Psoas muscle (tissue), 8 donors: ENCODE results near the gene TIMP3. TPM values are rescaled to one million over a fixed set of nuclear protein-coding genes. Genes with fewer than 3 reads are reported as not detected.

Experiments used
- ATAC-seq, 4 donors: fragments of 200-7000 bp; cut with Tn5 transposase; one replicate each; pipeline ENCODE4 v1.9.1; 2020; ENCODE audit warnings: moderate library complexity in 3 of 4, mild to moderate bottlenecking in 2 of 4
- DNase-seq, 2 donors: peaks; one replicate each; pipeline ENCODE4 v3.0.0-alpha.2; 2020
- H3K27ac ChIP-seq: fragments of 200-600 bp; one replicate; pipeline ENCODE4 v1.8.0; 2022
- H3K27me3 ChIP-seq, 3 donors: fragments of 200-600 bp in 1 of 3; one replicate each; pipeline versions ENCODE4 v1.6.1 to v1.8.0; 2013 to 2022; ENCODE audit warnings: low read length in 2 of 3, mild to moderate bottlenecking in 2 of 3, moderate library complexity in 1 of 3; ENCODE audit not compliant: insufficient read depth in 3 of 3
- H3K36me3 ChIP-seq, 2 donors: fragments of 200-600 bp in 1 of 2; one replicate each; pipeline versions ENCODE4 v1.6.1 to v1.8.0; 2013 to 2022; ENCODE audit warnings: low read depth in 1 of 2, mild to moderate bottlenecking in 1 of 2, moderate library complexity in 1 of 2; ENCODE audit not compliant: insufficient read depth in 1 of 2
- H3K4me1 ChIP-seq: fragments of 200-600 bp; one replicate; pipeline ENCODE4 v1.8.0; 2022
- H3K4me3 ChIP-seq: fragments of 200-600 bp; one replicate; pipeline ENCODE4 v1.8.0; 2022; ENCODE audit warnings: mild to moderate bottlenecking
- H3K9me3 ChIP-seq: fragments of 200-600 bp; one replicate; pipeline ENCODE4 v1.8.0; 2022
- CTCF ChIP-seq: fragments of 200-600 bp; IDR thresholded peaks from one replicate; pipeline ENCODE4 v1.8.0; 2022; ENCODE audit warnings: antibody characterized with exemption
- WGBS, 3 donors: extraction: QIAGEN DNeasy Blood & Tissue Kit; methylation state at CpG; one replicate each; pipeline versions ENCODE4 v1.1.6 to v1.1.7; 2013; 5-methylcytosine and 5-hydroxymethylcytosine counted together
- intact Hi-C, 2 donors: fragments of 100-400 bp; cut with DNase I; formaldehyde crosslinking; loops; one replicate each; pipeline versions ENCODE4 v1.11.0 to v1.14.2; 2022
- polyA plus RNA-seq, 3 donors: library from polyadenylated mRNA; stranded (reverse); fragments of 200-250 nt; gene quantifications; one replicate each; pipeline ENCODE4 v1.2.3, GENCODE V29; 2013
- total RNA-seq, 4 donors: library from RNA; stranded (reverse); fragmentation: NEBNext Ultra II Directional in 2 of 4; extraction: Animal tissue kit (Norgen Biotek cat#: 25700) in 2 of 4; gene quantifications; one replicate each; pipeline versions ENCODE4 v1.2.1 to v1.2.4, GENCODE V29; 2021 to 2023
- donor health status: healthy with polysubstance abuse.
- donor health status: DM: no; HTN: no; CAD: no; lungs with moderate emphysema.
- donor health status: Bipolar disorder and iron deficiency.
- donor health status: healthy.
- donor health status: DM: yes; HTN: yes; CAD: no.
- donor health status: DM: no; HTN: no; CAD: no.
- donor health status: DM: no; HTN: no; CAD: no.
- donor health status: DM: yes; HTN: yes; CAD: no.

Gene TIMP3
- total and polyA plus RNA-seq, 7 donors, result 58.6 to 160 (median 70.7) TPM

DNA sequence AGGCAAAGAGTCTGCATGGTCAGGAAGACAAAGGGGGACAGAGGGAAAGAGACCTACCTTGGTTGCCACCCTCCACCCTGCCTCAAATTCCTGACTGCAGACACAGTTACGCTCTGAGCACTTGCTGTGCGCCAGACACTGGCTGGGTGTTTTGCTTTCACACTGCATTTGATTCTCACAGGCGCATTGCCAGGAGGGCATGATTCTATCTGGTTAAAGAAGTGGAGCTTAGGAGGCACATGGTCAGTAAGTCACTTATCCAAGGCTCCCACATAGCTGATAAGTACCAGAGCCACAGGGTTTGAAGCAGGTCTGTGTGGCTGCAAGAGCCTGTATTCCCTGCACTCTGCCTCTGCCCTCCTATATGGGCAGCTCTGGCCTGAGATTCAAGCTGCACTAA, 103.9 kb downstream of the TIMP3 start:
- Histone ChIP-seq H3K27me3 (no peaks in the 10 kb centered on the region), H3K36me3 (no peaks in the 10 kb centered on the region), H3K9me3 (no peaks in the 10 kb centered on the region), H3K4me1 (no peaks in the 10 kb centered on the region), H3K27ac (no peak overlapping the region), H3K4me3 (no peak overlapping the region)
- no peak for DNase-seq
- ATAC-seq, result no peak
- TF ChIP-seq CTCF, result no peak
- intact Hi-C loops, result no loop called here
- WGBS, 3 donors, result 47 to 63% (median 52%) methylated on average over 3 of the region's 3 CpGs

DNA sequence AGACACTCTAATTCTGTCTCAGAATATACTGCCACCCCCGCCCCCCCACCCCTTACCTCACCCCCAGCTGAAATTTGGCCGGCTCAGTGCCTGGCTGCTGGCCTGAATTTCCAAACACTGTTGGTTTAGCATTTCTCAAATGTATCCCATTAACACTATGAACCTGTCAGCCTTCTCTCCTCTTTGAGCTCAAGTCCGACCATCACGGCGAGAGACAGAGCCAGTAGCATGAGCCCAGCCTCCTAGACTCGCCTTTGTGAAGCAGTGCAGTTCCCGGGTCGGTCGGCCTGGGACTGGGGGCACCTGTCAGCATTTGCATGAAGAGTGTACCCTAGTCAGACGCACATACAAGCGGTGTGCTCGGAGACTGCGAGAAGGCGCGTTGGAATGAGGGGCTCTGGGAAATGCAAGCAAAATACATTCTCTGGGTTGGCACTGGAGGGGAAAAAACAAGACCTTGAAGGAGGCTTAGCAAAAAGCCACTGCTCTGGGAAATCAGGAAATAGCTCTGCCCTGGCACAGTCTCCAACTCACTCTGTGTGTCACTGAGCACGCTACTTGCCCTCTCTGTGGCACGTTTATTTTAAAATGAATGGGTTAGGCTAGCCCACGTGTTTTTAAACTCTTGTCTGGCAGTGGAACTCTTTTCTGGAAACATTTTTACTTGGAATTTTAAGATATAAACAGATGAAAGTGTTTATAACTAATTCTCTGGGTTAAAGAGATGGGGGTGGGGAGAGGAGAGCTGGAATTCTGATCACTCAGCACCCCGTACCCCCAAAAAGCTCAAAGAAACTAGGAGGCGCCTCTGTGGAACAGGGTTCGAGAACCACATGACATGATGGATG, 108.3 kb downstream of the TIMP3 start:
- Histone ChIP-seq H3K36me3 (no peaks in the 10 kb centered on the region), H3K4me1 (no peaks in the 10 kb centered on the region), H3K27me3 (no peaks in the 10 kb centered on the region), H3K4me3 (no peak overlapping the region), H3K9me3 (no peaks in the 10 kb centered on the region), H3K27ac (no peak overlapping the region)
- ATAC-seq, result no peak
- WGBS, 3 donors, result 71 to 78% (median 75%) methylated on average over 21 of the region's 21 CpGs
- no peak for DNase-seq
- no peak for TF ChIP-seq CTCF
- intact Hi-C loops, result no loop called here

GRCh38 chr22:32910429-32910772, 108.9 kb downstream of the TIMP3 start:
- Histone ChIP-seq H3K9me3 (no peaks in the 10 kb centered on the region), H3K4me3 (no peak overlapping the region), H3K27me3 (peaks cover 0 to 2% (median 0%) of the 10 kb centered on the region in 3 donors), H3K27ac (no peak overlapping the region), H3K36me3 (no peaks in the 10 kb centered on the region), H3K4me1 (no peaks in the 10 kb centered on the region)
- ATAC-seq (no peak), DNase-seq (no peak)
- WGBS, 3 donors, result 84 to 92% (median 88%) methylated on average over 6 of the region's 6 CpGs
- intact Hi-C loops, result no loop called here
- TF ChIP-seq CTCF, result no peak

DNA sequence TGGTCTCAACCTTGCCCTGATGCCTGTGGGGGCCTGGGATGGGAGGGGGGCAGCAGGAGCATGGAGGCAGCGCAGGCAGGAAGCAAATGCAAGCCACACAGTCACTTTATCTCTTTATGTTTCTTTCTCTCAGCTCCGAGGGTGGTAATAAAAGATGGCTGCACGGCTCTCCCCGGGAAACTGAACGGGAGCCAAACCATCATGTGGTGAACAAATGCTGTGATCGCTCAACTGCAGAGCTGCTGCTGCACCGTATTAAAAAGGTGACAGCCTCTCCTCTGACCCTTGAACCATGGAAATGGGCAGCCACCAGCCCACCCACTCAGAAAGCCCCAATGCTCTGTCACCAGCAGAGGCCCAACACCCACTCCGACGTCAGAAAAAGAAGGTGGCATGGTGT, 110.0 kb downstream of the TIMP3 start:
- no peak for TF ChIP-seq CTCF
- H3K36me3 ChIP-seq, result no peaks in the 10 kb centered on the region
- 26 to 40% (median 29%) methylated on average over 9 of the region's 9 CpGs for WGBS, 3 donors
- intact Hi-C loops, result no loop called here
- H3K27ac ChIP-seq, result no peak overlapping the region
- H3K9me3 ChIP-seq, result no peaks in the 10 kb centered on the region
- H3K4me3 ChIP-seq, result no peak overlapping the region
- ATAC-seq, result no peak
- DNase-seq, result no peak
- H3K27me3 ChIP-seq, result peaks cover 0 to 2% (median 2%) of the 10 kb centered on the region in 3 donors
- no peaks in the 10 kb centered on the region for H3K4me1 ChIP-seq
